Urinary bladder (tissue), 4 donors: ENCODE data around the gene ICAM5. TPM values are rescaled to one million over a fixed set of nuclear protein-coding genes. Genes with fewer than 3 reads are reported as not detected.

Experiments used
- DNase-seq: peaks from one replicate; pipeline ENCODE4 v3.0.0-alpha.2; 2015; ENCODE audit errors: extremely low spot score
- H3K27ac ChIP-seq: one replicate; pipeline ENCODE4 v1.5.1; 2013; ENCODE audit warnings: low read depth, mild to moderate bottlenecking, moderate library complexity
- H3K36me3 ChIP-seq: one replicate; pipeline ENCODE4 v1.6.1; 2013; ENCODE audit warnings: mild to moderate bottlenecking, moderate library complexity; ENCODE audit not compliant: insufficient read depth
- H3K4me1 ChIP-seq: one replicate; pipeline ENCODE4 v1.6.1; 2013; ENCODE audit warnings: mild to moderate bottlenecking, moderate library complexity; ENCODE audit not compliant: insufficient read depth
- H3K4me3 ChIP-seq: one replicate; pipeline ENCODE4 v1.5.1; 2013; ENCODE audit warnings: low read depth, low read length
- WGBS: extraction: QIAGEN DNeasy Blood & Tissue Kit; methylation state at CpG from one replicate; pipeline ENCODE4 v1.1.7; 2013; 5-methylcytosine and 5-hydroxymethylcytosine counted together
- polyA plus RNA-seq: library from polyadenylated mRNA; stranded (reverse); fragments of 200-250 nt; gene quantifications from one replicate; pipeline ENCODE4 v1.2.3, GENCODE V29; 2013
- total RNA-seq: library from RNA; depleted of rRNA; stranded (reverse); fragments of >200 nt; gene quantifications from one replicate; pipeline ENCODE4 v1.2.3, GENCODE V29; 2014
- donor health status: healthy with polysubstance abuse.
- donor health status: healthy.

ICAM5 gene
- total and polyA plus RNA-seq, 2 donors, result 0.53 to 1.8 TPM

DNA sequence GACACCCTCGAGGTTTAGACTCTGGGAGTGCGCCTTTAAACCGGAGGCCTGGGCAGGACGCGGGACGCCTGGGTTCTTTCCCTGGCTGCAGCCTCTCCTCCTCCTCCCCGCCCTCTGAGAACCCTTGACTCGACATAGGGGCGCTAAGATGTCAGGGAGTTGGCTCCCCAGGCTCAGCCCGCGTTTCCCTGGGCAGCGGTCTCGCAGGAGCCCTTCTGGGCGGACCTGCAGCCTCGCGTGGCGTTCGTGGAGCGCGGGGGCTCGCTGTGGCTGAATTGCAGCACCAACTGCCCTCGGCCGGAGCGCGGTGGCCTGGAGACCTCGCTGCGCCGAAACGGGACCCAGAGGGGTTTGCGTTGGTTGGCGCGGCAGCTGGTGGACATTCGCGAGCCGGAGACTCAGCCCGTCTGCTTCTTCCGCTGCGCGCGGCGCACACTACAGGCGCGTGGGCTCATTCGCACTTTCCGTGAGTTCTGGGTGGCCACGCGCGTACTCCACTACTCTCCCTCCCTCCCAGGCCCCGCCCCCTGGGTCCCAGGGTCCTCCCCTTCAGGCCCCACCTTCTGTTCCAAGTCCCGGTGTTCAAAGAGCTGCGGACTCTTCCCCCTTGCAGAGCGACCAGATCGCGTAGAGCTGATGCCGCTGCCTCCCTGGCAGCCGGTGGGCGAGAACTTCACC, 1.3 kb downstream of the ICAM5 start:
- Histone ChIP-seq H3K36me3 (no peaks in the 10 kb centered on the region), H3K4me1 (peaks cover 4% of the 10 kb centered on the region), H3K4me3 (peak overlapping the region; percentile 30), H3K27ac (no peak overlapping the region)
- no peak for DNase-seq
- under 1% methylated on average over 57 of the region's 57 CpGs for WGBS

DNA sequence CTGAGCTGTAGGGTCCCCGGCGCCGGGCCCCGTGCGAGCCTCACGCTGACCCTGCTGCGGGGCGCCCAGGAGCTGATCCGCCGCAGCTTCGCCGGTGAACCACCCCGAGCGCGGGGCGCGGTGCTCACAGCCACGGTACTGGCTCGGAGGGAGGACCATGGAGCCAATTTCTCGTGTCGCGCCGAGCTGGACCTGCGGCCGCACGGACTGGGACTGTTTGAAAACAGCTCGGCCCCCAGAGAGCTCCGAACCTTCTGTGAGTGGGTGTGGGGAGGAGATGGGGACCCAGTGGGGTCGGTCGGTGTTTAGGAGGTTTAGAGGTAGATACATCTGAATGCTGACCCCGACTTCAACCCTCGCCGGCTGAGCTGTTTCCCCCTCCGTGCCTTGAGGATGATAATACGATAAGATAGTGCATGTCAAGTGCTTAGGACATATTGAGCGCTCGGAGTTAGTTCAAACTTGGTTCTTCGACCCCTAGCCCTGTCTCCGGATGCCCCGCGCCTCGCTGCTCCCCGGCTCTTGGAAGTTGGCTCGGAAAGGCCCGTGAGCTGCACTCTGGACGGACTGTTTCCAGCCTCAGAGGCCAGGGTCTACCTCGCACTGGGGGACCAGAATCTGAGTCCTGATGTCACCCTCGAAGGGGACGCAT, 1.9 kb downstream of the ICAM5 start:
- no peak for DNase-seq
- Histone ChIP-seq H3K4me1 (peaks cover 4% of the 10 kb centered on the region), H3K4me3 (peak overlapping the region; percentile 30), H3K27ac (no peak overlapping the region), H3K36me3 (no peaks in the 10 kb centered on the region)
- WGBS, result 2% methylated on average over 49 of the region's 49 CpGs

DNA sequence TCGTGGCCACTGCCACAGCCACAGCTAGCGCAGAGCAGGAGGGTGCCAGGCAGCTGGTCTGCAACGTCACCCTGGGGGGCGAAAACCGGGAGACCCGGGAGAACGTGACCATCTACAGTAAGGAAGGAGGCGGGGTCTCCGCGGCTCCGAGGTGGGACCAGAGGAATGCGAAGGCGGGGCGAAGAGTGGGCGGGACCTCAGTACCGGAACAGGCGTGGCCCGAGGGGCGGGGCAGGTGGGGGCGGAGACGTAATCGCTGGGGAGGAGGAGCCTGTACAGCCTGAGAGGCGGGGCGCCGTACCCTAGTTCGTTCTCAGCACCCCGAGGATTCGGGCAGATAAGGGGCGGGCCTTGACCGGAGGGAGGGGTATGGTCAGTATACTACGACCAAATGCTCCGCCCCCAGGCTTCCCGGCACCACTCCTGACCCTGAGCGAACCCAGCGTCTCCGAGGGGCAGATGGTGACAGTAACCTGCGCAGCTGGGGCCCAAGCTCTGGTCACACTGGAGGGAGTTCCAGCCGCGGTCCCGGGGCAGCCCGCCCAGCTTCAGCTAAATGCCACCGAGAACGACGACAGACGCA, 2.5 kb downstream of the ICAM5 start:
- peaks cover 4% of the 10 kb centered on the region for H3K4me1 ChIP-seq
- H3K27ac ChIP-seq, result no peak overlapping the region
- no peak for DNase-seq
- H3K36me3 ChIP-seq, result no peaks in the 10 kb centered on the region
- WGBS, result 1% methylated on average over 45 of the region's 45 CpGs
- peak overlapping the region; percentile 11 for H3K4me3 ChIP-seq

DNA sequence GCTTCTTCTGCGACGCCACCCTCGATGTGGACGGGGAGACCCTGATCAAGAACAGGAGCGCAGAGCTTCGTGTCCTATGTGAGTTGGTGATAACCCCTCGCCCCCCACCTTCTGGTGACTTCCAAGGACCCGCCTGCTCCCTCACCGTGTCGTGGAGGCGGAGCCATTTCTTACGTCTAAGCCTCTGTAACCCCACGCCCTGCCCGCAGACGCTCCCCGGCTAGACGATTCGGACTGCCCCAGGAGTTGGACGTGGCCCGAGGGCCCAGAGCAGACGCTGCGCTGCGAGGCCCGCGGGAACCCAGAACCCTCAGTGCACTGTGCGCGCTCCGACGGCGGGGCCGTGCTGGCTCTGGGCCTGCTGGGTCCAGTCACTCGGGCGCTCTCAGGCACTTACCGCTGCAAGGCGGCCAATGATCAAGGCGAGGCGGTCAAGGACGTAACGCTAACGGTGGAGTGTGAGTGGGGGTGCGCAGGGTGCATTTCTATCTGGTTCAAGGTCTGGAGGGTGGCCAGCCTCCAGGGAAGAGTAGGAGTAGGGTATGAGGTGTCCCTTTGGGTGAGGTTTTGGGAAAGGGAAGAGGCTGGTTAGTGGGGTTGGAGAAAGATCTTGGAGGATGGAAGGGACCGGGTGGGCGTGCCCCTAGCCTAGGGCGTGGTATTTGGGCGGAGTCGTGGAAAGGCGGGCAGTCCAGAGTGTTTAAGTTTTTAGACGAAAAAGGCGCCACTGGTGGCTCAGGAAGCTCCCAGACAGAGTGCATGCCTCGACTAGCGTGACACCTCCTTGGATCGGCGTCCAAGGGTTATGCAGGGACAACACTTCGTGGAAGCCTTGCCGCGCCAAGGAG, 3.3 kb downstream of the ICAM5 start:
- Histone ChIP-seq H3K4me3 (no peak overlapping the region), H3K27ac (no peak overlapping the region), H3K36me3 (no peaks in the 10 kb centered on the region), H3K4me1 (peaks cover 4% of the 10 kb centered on the region)
- DNase-seq, result no peak
- WGBS, result 15% methylated on average over 56 of the region's 56 CpGs

DNA sequence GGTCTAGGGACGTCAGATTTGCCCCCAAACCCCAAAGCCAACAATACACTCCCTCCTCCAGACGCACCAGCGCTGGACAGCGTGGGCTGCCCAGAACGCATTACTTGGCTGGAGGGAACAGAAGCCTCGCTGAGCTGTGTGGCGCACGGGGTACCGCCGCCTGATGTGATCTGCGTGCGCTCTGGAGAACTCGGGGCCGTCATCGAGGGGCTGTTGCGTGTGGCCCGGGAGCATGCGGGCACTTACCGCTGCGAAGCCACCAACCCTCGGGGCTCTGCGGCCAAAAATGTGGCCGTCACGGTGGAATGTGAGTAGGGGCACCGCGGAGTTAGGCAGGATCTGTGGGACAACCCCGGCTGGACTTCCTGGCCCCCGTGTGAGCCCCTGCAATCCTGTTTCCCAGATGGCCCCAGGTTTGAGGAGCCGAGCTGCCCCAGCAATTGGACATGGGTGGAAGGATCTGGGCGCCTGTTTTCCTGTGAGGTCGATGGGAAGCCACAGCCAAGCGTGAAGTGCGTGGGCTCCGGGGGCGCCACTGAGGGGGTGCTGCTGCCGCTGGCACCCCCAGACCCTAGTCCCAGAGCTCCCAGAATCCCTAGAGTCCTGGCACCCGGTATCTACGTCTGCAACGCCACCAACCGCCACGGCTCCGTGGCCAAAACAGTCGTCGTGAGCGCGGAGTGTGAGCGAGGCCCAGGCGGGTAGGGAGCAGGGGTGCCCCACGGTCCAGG, 4.0 kb downstream of the ICAM5 start:
- WGBS, result 17% methylated on average over 49 of the region's 49 CpGs

DNA sequence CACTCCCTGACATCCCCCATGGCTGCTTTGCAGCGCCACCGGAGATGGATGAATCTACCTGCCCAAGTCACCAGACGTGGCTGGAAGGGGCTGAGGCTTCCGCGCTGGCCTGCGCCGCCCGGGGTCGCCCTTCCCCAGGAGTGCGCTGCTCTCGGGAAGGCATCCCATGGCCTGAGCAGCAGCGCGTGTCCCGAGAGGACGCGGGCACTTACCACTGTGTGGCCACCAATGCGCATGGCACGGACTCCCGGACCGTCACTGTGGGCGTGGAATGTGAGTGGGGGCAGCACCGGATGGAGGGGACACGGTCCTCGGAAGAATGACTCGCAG, 4.6 kb downstream of the ICAM5 start:
- H3K36me3 ChIP-seq, result no peaks in the 10 kb centered on the region
- no peak overlapping the region for H3K4me3 ChIP-seq
- DNase-seq, result no peak
- WGBS, result 12% methylated on average over 25 of the region's 25 CpGs
- no peak overlapping the region for H3K27ac ChIP-seq
- H3K4me1 ChIP-seq, result peaks cover 3% of the 10 kb centered on the region

More for the DNA sequence above, 4.0 kb downstream of the ICAM5 start:
- no peak overlapping the region for H3K27ac ChIP-seq
- no peaks in the 10 kb centered on the region for H3K36me3 ChIP-seq
- no peak overlapping the region for H3K4me3 ChIP-seq
- no peak for DNase-seq
- H3K4me1 ChIP-seq, result peaks cover 4% of the 10 kb centered on the region

DNA sequence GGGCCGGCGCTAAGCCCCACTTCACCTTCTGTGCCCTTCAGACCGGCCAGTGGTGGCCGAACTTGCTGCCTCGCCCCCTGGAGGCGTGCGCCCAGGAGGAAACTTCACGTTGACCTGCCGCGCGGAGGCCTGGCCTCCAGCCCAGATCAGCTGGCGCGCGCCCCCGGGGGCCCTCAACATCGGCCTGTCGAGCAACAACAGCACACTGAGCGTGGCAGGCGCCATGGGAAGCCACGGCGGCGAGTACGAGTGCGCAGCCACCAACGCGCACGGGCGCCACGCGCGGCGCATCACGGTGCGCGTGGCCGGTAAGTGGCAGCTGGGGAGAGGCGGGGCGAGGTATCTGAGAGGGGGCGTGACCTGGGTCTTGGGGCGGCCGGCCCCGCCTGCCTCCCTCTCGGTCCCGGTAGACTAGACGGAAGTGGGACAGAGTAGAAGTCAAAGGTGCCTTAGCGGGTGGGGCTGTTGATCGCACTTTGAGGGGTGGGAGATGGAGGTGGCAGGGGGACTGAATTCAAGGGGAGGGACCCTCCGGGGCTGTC, 5.6 kb downstream of the ICAM5 start:
- H3K36me3 ChIP-seq, result no peaks in the 10 kb centered on the region
- 2% methylated on average over 48 of the region's 48 CpGs for WGBS
- H3K27ac ChIP-seq, result no peak overlapping the region
- H3K4me3 ChIP-seq, result peak overlapping the region; percentile 19
- H3K4me1 ChIP-seq, result no peaks in the 10 kb centered on the region
- no peak for DNase-seq

DNA sequence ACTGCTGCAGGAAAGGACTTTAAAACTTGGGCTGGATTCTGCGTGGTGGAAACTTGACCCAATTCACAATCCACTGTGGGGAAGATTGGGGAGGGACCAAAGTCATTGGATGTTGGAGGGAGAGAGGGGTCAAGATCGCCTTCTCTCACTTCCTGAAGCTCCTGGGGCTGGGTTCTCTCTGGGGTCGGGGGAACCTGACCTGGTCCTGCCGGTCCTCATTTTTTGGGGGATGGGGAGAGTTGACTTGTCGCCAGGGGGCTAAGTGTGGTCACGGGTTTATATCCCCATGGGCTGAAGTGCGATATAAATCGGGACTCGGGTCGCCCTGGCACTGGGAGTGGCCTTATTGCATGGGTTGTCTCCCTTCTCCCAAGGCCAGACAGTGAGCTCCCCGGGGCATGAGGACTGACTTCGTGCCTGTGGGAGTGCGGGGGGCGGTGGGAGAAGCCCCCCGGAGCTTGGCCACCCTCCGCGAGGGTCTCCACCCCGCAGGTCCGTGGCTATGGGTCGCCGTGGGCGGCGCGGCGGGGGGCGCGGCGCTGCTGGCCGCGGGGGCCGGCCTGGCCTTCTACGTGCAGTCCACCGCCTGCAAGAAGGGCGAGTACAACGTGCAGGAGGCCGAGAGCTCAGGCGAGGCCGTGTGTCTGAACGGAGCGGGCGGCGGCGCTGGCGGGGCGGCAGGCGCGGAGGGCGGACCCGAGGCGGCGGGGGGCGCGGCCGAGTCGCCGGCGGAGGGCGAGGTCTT, 6.3 kb downstream of the ICAM5 start:
- 3% methylated on average over 58 of the region's 58 CpGs for WGBS
- no peaks in the 10 kb centered on the region for H3K36me3 ChIP-seq
- no peaks in the 10 kb centered on the region for H3K4me1 ChIP-seq
- no peak overlapping the region for H3K4me3 ChIP-seq
- H3K27ac ChIP-seq, result no peak overlapping the region
- no peak for DNase-seq

DNA sequence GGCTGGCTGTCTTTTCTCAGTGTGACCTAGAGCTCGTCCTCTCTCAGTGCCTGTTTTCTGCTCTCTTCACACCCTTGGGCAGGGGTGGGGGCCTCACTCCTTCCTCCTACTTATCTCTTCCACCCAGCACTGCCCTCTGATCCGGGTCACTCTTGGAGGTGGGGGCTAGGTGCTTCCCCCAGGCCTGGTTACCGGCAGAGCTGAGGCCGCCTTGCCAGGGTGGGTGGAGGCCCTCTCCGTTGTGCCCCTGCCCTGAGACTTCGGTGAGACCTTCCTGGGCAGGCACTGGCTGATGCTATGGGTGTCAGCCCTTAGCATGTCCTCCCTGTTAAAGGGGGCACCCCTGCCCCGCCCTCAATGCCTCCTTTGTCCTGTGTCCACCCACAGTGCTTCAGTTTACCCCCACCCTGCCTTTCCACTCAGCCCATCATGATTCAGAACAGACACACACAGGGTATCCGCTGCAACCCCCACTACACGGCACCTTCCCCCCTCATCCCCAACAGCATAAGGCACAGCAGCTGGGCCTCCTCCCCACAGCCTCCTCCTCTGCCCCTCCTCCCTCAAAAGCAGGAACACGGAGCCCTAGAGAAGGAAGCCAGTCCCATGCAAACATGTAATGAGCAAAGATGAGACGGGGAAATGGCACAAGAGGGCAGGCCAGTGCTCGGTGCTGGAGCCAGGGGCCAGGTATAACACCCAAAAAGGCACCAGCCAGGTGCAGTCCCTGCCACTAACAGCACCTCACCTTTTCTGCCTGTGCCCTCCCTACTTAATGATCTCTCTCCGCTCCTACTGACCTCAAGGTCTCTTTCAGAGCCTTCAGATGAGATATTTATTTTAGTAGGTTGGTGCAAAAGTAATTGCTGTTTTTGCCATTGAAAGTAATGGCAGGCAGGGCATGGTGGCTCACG, 10.1 kb downstream of the ICAM5 start:
- 43% methylated on average over 14 of the region's 14 CpGs for WGBS
- no peaks in the 10 kb centered on the region for H3K4me1 ChIP-seq
- H3K27ac ChIP-seq, result no peak overlapping the region
- no peaks in the 10 kb centered on the region for H3K36me3 ChIP-seq
- no peak overlapping the region for H3K4me3 ChIP-seq
- no peak for DNase-seq

DNA sequence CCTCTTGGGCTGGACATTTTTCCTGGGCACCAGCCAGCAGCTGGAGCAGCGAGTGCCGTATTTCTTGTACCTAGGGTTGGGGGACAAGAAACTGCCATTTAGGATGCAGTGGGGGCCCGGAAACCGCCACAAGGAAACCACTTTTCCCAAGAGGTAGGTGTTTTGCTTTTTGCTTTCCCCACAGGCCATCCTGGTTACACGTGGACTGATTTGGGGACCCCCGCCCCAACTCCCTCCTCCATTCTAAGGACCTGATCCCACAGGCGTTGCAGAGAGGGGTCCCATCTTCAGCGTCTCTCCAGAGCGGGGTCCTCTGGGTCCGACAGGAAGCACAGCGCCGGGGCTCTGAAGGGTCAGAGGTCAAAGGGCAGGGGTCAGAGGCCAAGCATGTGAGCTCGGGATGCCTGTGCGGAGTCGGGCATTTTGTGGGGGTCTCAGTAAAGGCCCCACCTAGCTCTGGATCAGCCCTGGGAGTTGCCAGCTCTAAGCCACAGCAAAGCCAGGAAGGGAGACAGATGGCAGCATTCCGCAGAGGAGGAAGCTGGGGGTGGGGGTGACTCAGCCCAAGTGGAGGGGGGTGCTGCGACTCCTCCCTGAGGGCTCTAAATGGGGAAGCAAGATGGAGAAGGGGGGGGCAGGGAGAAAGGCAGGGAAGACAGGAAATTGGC, 15.5 kb downstream of the ICAM5 start:
- 79% methylated on average over 17 of the region's 17 CpGs for WGBS
- Histone ChIP-seq H3K4me1 (no peaks in the 10 kb centered on the region), H3K36me3 (no peaks in the 10 kb centered on the region), H3K4me3 (no peak overlapping the region), H3K27ac (no peak overlapping the region)
- no peak for DNase-seq

DNA sequence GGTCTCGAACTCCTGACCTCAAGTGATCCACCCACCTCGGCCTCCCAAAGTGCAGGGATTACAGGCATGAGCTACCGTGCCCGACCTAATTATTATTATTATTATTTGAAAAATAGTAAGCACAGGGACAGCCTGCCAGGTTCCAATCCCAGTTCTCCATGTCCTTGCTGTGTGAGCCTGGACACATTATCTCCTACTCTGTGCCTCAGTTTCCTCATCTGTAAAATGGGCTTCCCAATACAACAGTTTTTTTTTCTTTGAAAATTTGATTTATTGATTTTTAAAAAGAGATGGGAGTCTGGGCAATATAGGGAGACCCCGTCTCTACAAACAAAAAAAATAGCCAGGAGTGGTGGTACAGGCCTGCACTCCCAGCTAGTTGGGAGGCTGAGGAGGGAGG, 16.6 kb downstream of the ICAM5 start:
- Histone ChIP-seq H3K36me3 (no peaks in the 10 kb centered on the region), H3K4me1 (no peaks in the 10 kb centered on the region), H3K27ac (no peak overlapping the region), H3K4me3 (no peak overlapping the region)
- no peak for DNase-seq
- WGBS, result 92% methylated on average over 5 of the region's 5 CpGs
